ENCODE data around the gene GASK1A.

Gene GASK1A

GRCh38 chr3:42946050-42946449 lies 33.1 kb upstream of the GASK1A start:
- DNase-seq (ENCODE audit: extremely low read depth, low read depth), result no peak
- no peak for TF ChIP-seq CTCF (IDR thresholded peaks at IDR 0.05; ENCODE audit: low read depth, low read length)

- no peak for TF ChIP-seq CTCF (IDR thresholded peaks at IDR 0.05; ENCODE audit: low read depth, low read length)
- no peak for DNase-seq (ENCODE audit: extremely low read depth, low read depth)
Observed at GRCh38 chr3:42957573-42957972, 21.5 kb upstream of the GASK1A start.

- DNase-seq (ENCODE audit: extremely low read depth, low read depth), result no peak
- TF ChIP-seq CTCF (IDR thresholded peaks at IDR 0.05; ENCODE audit: low read depth, low read length), result no peak
Observed at GRCh38 chr3:42960282-42960681, 18.8 kb upstream of the GASK1A start.

GRCh38 chr3:42960786-42961185 lies 18.3 kb upstream of the GASK1A start:
- TF ChIP-seq CTCF (IDR thresholded peaks at IDR 0.05; ENCODE audit: low read depth, low read length), result no peak
- DNase-seq (ENCODE audit: extremely low read depth, low read depth), result no peak

DNA sequence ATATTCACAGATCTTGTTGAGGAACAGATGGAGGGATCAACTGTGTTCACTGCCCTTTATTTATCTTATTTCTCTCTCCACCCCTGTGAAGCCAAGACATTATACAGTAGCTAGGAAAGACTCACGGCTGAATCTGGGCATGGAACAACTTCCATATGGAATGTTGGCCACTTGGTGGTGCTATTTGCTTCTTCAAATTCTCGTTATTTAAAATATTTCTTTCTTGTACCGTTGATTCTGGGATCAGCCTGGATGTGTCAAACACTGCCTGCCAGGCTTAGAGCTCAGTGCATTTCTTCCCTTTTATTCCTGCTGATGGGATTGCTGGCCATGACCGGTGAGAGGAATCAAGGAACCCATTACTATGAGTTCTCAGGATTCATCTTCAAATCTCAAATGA lies 17.5 kb upstream of the GASK1A start:
- peak; percentile 20 for DNase-seq (ENCODE audit: extremely low read depth, low read depth)
- TF ChIP-seq CTCF (IDR thresholded peaks at IDR 0.05; ENCODE audit: low read depth, low read length), result peak; percentile 61

- no peak for TF ChIP-seq CTCF (IDR thresholded peaks at IDR 0.05; ENCODE audit: low read depth, low read length)
- no peak for DNase-seq (ENCODE audit: extremely low read depth, low read depth)
Observed at GRCh38 chr3:42963269-42963668, 15.8 kb upstream of the GASK1A start.

DNA sequence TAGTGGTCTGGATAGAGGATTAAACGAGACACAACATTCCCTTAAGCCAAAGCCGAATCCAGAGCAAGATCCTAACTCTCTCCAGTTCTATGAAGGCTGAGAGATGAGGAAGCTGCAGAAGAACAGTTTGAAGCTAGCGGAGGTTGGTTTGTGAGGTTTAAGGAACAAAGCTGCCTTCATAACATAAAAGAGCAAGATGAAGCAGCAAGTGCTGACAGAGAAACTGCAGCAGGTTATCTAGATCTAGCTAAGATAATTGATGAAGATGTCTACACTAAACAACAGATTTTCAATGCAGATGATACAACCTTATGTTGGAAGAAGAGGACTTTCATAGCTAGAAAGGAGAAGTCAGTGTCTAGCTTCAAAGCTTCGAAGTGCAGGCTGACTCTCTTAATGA lies 14.8 kb upstream of the GASK1A start:
- no peak for TF ChIP-seq CTCF (IDR thresholded peaks at IDR 0.05; ENCODE audit: low read depth, low read length)
- no peak for DNase-seq (ENCODE audit: extremely low read depth, low read depth)
